HepG2 (cell line): ENCODE measurements around the gene GAREM1. TPM values are rescaled to one million over a fixed set of nuclear protein-coding genes. Genes with fewer than 3 reads are reported as not detected.

Experiments
- EHMT2 ChIP-seq: fragments of 200-600 bp; sonication (generic); IDR thresholded peaks from 2 replicates; pipeline ENCODE4 v1.7.0; 2017; ENCODE audit warnings: antibody characterized with exemption, low read depth, low read length, borderline replicate concordance
- ELF3 ChIP-seq: IDR thresholded peaks from 2 replicates; pipeline ENCODE4 v1.6.1; 2016; ENCODE audit warnings: missing genetic modification reagents, missing compliant biosample characterization
- ERF ChIP-seq: IDR thresholded peaks from 2 replicates; pipeline ENCODE4 v1.6.1; 2018; ENCODE audit warnings: missing biosample characterization, missing genetic modification reagents
- HMGA1 ChIP-seq: sonication (generic); formaldehyde crosslinking; conservative IDR thresholded peaks from 2 replicates; pipeline ENCODE4 v1.4.0; 2020; ENCODE audit warnings: missing genetic modification reagents
- HNRNPUL1 ChIP-seq: fragments of 200-400 bp; formaldehyde crosslinking; IDR thresholded peaks from 2 replicates; pipeline ENCODE4 v1.6.1; 2017; ENCODE audit warnings: low read depth, mild to moderate bottlenecking, low read length, moderate library complexity
- KDM4B ChIP-seq: sonication (generic); formaldehyde crosslinking; IDR thresholded peaks from 2 replicates; pipeline ENCODE4 v1.4.0; 2020; ENCODE audit warnings: missing genetic modification reagents
- KLF13 ChIP-seq: sonication (generic); formaldehyde crosslinking; IDR thresholded peaks from 2 replicates; pipeline ENCODE4 v1.4.0; 2020; ENCODE audit warnings: mild to moderate bottlenecking, missing genetic modification reagents
- LCORL ChIP-seq, 2 experiments: fragments of 450-650 bp in 1 of 2; sonication (generic) in 1 of 2; formaldehyde crosslinking in 1 of 2; IDR thresholded peaks; 2 replicates each; pipeline versions ENCODE4 v1.5.0 to v1.6.1; 2017 to 2020; ENCODE audit warnings: antibody characterized with exemption in 1 of 2, missing genetic modification reagents in 1 of 2
- MAFF ChIP-seq: IDR thresholded peaks from 2 replicates; pipeline ENCODE4 v1.6.1; 2011; ENCODE audit warnings: low read depth, low read length, improper control_type of control experiment
- MEIS1 ChIP-seq: sonication (generic); formaldehyde crosslinking; IDR thresholded peaks from 2 replicates; pipeline ENCODE4 v1.9.0; 2021; ENCODE audit warnings: mild to moderate bottlenecking, missing genetic modification reagents, moderate library complexity, borderline replicate concordance
- SMAD3 ChIP-seq: sonication (generic); formaldehyde crosslinking; IDR thresholded peaks from 2 replicates; pipeline ENCODE4 v1.4.0; 2020; ENCODE audit warnings: missing genetic modification reagents
- SOX5 ChIP-seq: IDR thresholded peaks from 2 replicates; pipeline ENCODE4 v1.6.1; 2016; ENCODE audit warnings: borderline replicate concordance
- SP1 ChIP-seq, 2 experiments: fragments of 450-650 bp in 1 of 2; sonication (generic) in 1 of 2; formaldehyde crosslinking in 1 of 2; IDR thresholded peaks; 2 replicates each; pipeline versions ENCODE4 v1.4.0 to v1.6.1; 2016 to 2020; ENCODE audit warnings: missing genetic modification reagents in 1 of 2
- TCF7L2 ChIP-seq: IDR thresholded peaks from 2 replicates; pipeline ENCODE4 v1.6.1; 2011; ENCODE audit warnings: mild to moderate bottlenecking, low read depth, low read length, moderate library complexity
- ZNF121 ChIP-seq: sonication (generic); formaldehyde crosslinking; IDR thresholded peaks from 2 replicates; pipeline ENCODE4 v1.5.0; 2020; ENCODE audit warnings: mild to moderate bottlenecking, missing genetic modification reagents
- ZNF224 ChIP-seq: sonication (generic); formaldehyde crosslinking; IDR thresholded peaks from 2 replicates; pipeline ENCODE4 v1.5.0; 2020; ENCODE audit warnings: mild to moderate bottlenecking, missing genetic modification reagents
- ZNF296 ChIP-seq: sonication (generic); formaldehyde crosslinking; conservative IDR thresholded peaks from 2 replicates; pipeline ENCODE4 v1.5.0; 2020; ENCODE audit warnings: mild to moderate bottlenecking, missing genetic modification reagents
- ZNF564 ChIP-seq: sonication (generic); formaldehyde crosslinking; IDR thresholded peaks from 2 replicates; pipeline ENCODE4 v1.8.1; 2023; ENCODE audit warnings: mild to moderate bottlenecking, missing genetic modification reagents
- ZNF609 ChIP-seq: sonication (generic); formaldehyde crosslinking; IDR thresholded peaks from 2 replicates; pipeline ENCODE4 v1.4.0; 2020; ENCODE audit warnings: mild to moderate bottlenecking, missing genetic modification reagents, borderline replicate concordance
- ZNF639 ChIP-seq: conservative IDR thresholded peaks from 2 replicates; pipeline ENCODE4 v1.6.1; 2018; ENCODE audit warnings: missing genetic modification reagents
- ZNF766 ChIP-seq: sonication (generic); formaldehyde crosslinking; IDR thresholded peaks from 2 replicates; pipeline ENCODE4 v1.5.0; 2020; ENCODE audit warnings: missing genetic modification reagents, borderline replicate concordance
- polyA plus RNA-seq, 8 experiments: library from polyadenylated mRNA; depleted of rRNA in 3 of 8; stranded (reverse) in 7 of 8; unstranded in 1 of 8; fragments of >200 nt; fragmentation: Illumina TruSeq in 4 of 8; extraction: Trizol in 4 of 8; gene quantifications; 2 replicates each; pipeline versions ENCODE4 v1.2.1 to v1.2.3, GENCODE V29; 2011 to 2016; ENCODE audit warnings: low read depth in 4 of 8, missing spikeins in 1 of 8, mixed read lengths in 1 of 8; ENCODE audit not compliant: insufficient read depth in 1 of 8
- total RNA-seq, 5 experiments: library from RNA; depleted of rRNA; stranded (reverse); fragments of >200 nt; fragmentation: Illumina TruSeq; extraction: Trizol; gene quantifications; 2 replicates each; pipeline ENCODE4 v1.2.3, GENCODE V29; 2016; ENCODE audit warnings: low read depth in 1 of 5

Gene GAREM1
- total and polyA plus RNA-seq, 2 of the 13 experiments (the other 11 are each of a cell fraction or from before 2014, with no cell fraction given), result 2.5 to 2.9 TPM

GRCh38 chr18:32372381-32373061, 98.2 kb downstream of the GAREM1 start (continued):
- TF ChIP-seq SOX5 (CRISPR knock-in tag), result peak; percentile 85
- peak; percentile 56; the same call in 1 of the 2 replicates for TF ChIP-seq ZNF766 (CRISPR knock-in tag)
- peak; percentile 56 for TF ChIP-seq MAFF
- 0 out of 2 replicates have a peak, but pooled peaks have one; percentile 42 for TF ChIP-seq KDM4B (CRISPR knock-in tag)
- peak; percentile 40; the same call in 1 of the 2 replicates for TF ChIP-seq ZNF564 (CRISPR knock-in tag)
- TF ChIP-seq KLF13, result no peak
- TF ChIP-seq ZNF639 (CRISPR knock-in tag), result no peak
- peak; percentile 56; the same call in 1 of the 2 replicates for TF ChIP-seq LCORL (IDR thresholded peaks at IDR 0.05)
- TF ChIP-seq LCORL (CRISPR knock-in tag; IDR thresholded peaks at IDR 0.05), result peak; percentile 83
- TF ChIP-seq ERF, result peak; percentile 64; the same call in 1 of the 2 replicates
- TF ChIP-seq HNRNPUL1, result no peak
- TF ChIP-seq ZNF296 (CRISPR knock-in tag), result no peak
- TF ChIP-seq ELF3, result peak; percentile 93
- no peak; the same call in 1 of the 2 replicates for TF ChIP-seq TCF7L2
- peak; percentile 71 for TF ChIP-seq SMAD3
- TF ChIP-seq ZNF121 (CRISPR knock-in tag), result peak; percentile 71; the same call in 1 of the 2 replicates
- TF ChIP-seq EHMT2, result peak; percentile 95; the same call in 1 of the 2 replicates
- peak; percentile 89 for TF ChIP-seq ZNF609 (CRISPR knock-in tag)
- no peak for TF ChIP-seq SP1 (IDR thresholded peaks at IDR 0.05)
- no peak for TF ChIP-seq SP1 (CRISPR knock-in tag; IDR thresholded peaks at IDR 0.05)
- TF ChIP-seq MEIS1, result no peak
- no peak for TF ChIP-seq ZNF224 (CRISPR knock-in tag)
- no peak for TF ChIP-seq HMGA1 (CRISPR knock-in tag)
